IPS-NIHi11 (cell line): ENCODE data around the gene SCYGR6.
"Not testable (repeated sequence)": the region's sequence is repeated elsewhere in the genome, so short reads cannot be mapped to it uniquely, and the experiment has no call there.

ENCODE experiments used
- DNase-seq: peaks from one replicate; pipeline ENCODE4 v3.0.0; 2012; ENCODE audit warnings: mixed read lengths, low spot score

Gene SCYGR6, protein sequence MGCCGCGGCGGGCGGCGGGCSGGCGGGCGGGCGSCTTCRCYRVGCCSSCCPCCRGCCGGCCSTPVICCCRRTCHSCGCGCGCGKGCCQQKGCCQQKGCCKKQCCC

DNA sequence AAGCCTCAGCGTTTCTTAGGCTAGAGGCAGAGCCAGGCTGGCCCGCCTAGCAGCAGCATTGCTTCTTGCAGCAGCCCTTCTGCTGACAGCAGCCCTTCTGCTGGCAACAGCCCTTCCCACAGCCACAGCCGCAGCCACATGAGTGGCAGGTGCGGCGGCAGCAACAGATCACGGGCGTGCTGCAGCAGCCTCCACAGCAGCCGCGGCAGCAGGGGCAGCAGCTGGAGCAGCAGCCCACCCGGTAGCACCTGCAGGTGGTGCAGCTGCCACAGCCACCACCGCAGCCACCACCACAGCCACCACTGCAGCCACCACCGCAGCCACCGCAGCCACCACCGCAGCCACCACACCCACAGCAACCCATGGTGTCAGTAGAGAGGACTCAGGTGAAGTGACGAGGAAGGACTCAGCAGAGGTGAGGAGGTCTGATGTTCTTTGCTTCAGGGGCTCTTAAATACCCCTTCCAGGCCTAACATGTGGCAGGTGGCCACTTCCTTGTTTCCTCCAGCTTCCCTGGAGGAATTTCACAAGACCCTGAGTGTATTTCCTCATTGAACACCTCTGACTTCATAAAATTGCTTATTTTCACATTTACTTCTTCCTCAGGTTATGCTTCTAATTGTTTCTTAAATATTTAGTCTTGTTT, at the start of gene SCYGR6:
SCYGR6 (minus strand) TSS at position 364 of the 646 bp plus-strand sequence; CDS start at position 364, 0 bp downstream.
- no peak for DNase-seq

DNA sequence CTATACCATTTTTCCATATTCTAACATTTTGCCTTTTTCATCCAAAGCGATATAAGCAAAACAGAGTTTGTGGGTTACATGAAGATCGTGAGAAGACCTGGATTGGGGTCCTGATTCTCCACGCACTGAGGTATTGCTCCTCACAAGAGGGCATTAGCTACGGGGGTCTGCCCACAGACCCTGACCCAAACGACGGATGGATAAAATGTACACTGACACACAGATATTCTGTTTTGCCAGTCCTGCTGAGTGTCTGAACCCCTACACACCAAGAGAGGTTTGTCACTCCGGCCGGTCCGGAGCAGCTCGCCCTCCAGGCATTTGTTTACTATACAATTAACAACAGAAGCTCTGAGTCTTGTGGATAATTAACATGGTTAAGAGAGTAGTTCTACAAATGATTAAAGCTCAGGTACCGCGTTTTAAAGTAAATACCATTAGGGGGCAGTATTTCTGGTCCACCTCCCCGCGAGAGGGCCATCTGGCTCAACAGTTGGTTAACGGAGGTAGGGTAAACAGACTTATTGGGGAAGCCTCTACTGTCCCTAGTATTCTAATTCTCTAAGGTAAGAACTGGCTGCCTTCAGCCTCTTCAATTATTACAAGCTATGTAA, 49.6 kb upstream of the SCYGR6 start:
- DNase-seq = peak; percentile 45

DNA sequence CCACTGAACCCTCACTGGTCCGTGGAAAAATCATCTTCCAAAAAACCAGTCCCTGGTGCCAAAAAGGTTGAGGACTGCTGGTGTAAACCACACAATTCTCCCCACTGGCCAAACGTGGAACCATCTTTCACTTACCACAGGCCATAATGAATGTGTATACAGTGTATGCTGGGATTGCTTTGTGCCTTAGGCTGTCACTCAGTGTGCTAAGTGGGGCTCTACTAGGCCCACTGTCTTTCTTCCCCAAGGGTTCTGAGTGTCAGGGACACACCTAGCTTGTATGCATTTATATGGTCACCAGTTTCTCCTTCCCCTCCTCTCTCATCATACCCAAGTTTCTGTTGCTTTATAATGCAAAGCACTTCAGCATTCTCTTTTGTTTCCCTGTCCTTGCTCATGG, 48.4 kb upstream of the SCYGR6 start:
- no peak for DNase-seq

DNA sequence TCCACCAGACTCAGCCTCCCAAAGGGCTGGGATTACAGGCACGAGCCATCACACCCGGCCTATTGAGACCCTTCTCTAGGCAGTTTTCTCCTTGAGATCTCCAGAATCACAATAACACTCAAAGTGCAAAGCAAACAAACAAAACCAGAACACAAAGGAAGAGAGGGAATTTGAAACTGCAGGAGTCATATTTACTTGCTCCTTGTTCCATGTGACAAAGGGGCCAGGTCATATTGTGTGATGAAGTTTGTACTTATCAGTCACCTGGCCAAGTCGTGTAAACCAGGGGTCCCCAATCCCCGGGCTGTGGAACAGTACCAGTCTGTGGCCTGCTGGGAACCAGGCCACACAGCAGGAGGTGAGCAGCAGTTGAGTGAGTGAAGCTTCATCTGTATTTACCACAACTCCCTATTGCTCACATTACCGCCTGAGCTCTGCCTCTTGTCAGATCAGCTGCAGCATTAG, 47.7 kb upstream of the SCYGR6 start:
- DNase-seq = no peak

DNA sequence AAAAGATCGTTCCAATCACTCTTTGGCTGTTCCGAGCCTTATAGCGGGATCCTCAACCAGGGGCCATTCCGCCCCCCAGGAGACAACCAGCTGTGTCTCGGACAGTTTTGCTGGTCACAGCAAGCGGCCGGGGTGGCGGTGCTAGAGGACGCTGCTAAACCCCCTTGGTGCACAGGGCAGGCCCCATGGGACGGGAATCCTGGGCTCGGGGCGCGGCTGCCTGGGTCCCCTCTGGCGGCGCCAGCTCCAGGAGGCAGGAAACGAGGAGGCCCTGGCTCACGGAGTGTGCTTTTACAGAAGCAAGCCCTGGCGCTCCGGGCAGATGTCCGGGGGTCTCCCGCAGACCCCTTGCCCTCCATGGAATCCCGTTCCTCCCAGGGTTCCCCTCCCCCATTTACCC, 43.3 kb upstream of the SCYGR6 start:
- no peak for DNase-seq

DNA sequence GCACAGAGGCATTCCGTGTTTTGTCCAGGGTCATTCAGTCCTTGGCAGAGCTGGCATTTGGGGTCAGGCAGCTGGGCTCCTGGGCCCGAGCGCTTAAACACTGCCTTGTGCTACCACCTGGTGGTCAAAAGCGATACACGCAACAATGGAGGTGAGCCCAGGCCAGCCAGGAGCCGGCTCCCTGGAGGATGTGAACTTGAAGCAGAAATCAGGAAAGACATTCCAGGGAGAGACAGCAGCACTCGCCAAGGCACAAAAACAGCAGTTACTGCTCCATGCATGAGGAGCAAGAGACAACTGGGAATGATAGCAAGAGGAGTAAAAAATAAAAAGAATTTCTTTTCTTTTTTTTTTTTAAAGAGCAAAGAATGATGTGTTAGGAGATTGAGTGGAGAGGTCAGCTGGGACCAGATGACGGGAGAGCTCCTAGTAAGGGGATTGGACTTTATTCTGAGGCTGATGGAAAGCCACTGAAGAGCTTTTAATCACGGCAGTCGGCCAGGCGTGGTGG, 41.9 kb upstream of the SCYGR6 start:
- peak; percentile 88 for DNase-seq

DNA sequence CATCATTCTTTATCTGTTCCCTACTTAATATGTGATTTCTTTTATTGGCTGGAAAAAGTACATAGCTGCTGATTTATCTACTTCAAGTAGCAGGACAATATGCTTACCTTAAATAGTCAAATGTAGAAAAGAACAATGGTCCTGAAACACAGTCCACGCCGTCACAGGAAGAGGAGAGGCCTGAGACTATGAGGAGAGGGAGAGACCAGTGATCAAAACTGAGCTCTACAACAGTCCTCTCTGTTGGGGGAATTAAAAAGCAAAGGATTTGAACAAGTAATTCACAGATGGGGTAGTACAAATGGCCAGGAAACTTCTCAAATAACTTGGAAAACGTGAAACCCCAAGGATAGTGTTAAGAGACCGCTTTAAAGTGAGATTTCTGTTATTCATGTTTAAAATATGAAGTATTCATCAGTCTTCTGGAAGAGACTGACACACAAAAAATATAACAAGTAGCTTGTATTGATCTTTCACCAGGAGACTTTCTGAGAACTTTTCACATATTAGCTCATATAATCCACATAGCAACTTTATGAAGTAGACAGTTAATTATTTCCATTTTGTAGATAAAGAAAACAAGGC, 41.3 kb upstream of the SCYGR6 start:
- no peak for DNase-seq

DNA sequence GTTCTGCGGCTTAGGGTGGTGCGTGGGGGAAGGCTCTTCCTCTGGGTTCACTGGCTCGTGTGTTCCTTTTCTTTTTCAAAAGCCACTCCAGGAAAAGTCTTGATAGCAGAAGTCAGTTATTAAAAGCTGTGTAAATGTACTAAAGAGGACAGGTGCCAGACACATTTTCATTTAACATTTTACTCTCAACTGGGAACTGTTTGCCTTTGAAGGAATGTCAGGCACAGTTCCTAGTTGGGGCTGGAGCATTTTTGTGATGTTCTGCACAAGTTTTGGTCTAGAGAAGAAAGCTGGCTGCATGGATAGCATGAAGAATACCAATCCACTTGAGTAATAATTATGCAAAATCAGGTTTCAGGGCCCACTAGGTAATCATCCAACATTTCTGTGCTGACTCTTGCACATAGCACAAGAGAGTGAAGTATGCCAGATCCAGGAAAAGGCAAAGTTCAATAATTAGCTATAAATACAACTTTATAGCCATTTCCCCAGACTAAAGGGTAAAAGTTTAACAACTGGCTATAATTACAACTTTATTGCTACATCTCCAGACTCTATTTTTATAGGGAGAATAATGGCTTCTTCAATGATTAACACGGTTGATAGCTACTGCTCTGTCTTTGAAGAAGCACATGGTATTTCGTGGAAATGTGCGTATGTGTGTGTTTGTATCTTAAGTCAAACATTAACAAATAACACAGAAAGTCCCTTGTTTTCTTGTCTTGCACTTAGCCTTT, 37.4 kb upstream of the SCYGR6 start:
- no peak for DNase-seq

DNA sequence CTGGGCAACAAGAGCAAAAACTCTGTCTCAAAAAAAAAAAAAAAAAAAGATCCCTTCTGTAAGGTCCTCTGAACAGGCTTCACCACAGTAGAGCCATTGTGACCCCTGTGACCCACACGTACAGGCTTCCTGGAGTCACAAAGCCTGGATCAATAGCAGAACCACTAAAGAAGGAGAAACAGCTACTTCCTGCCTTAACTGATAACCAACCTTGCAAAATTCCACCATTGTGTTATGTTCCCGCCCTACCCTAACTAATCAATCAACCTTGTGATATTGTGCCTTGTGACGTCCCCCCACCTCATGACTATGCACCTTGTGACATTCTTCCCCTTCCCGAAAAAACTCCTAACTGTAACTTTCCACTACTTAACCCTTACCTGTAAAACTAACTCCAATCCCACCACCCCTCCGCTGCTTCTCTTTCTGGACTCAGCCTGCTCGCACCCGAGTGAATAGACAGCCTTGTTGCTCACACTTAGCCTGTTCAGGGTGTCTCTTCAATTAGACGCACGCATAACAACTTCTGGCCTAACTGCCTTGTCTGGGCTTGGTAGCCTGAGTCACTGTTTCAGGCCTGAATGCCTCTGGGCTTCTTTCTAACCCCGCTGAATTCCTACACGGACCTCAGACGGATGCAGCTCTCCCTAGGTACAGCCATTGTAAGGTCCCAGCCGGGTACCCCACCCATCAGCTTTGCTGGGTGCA, 35.0 kb upstream of the SCYGR6 start:
- no peak for DNase-seq

DNA sequence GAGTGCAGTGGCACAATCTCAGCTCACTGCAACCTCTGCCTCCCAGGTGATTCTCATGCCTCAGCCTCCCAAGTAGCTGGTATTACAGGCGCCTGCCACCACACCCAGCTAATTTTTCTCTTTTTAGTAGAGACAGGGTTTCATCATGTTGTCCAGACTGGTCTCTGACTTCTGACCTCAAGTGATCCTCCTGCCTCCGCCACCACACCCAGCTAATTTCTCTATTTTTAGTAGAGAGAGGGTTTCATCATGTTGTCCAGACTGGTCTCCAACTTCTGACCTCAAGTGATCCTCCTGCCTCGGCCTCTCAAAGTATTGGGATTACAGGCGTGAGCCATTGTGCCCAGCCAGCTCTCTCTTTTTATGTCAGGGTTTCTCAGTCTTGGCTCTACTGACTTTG, 31.7 kb upstream of the SCYGR6 start:
- not testable (repeated sequence) for DNase-seq

DNA sequence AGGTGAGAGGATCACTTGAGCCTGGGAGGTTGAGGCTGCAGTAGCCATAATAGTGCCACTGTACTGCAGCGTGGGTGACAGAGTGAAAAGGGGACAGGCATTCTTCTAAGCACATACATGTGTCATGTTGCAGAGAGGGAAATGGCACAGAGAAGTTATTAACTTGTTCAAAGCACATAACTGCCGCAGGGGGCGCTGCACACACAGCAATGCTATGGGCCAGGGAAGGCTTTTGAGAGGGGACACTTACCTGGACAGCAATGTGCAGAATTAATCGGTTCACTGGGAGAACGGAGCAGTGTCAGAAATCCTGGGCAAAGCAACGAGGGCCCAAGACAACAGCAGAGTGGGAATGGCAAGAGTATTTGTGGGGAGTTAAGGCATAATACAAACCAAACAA, 23.5 kb upstream of the SCYGR6 start:
- peak; percentile 65 for DNase-seq

DNA sequence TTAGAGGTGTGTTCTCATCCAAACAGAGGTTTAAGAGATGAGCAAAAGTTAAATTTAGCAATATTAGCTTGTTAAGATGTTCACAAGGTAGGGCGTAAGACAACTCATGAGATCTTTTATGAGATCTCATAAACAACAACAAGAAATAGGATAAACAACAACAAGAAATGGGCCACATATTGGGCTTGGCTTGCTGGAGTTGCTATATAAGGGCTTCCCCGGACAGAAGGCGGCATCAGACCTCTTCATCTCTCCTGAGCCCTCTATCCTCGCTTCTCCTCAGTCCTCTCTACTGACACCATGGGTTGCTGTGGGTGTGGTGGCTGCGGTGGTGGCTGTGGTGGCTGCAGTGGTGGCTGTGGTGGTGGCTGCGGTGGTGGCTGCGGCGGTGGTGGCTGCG, 21.0 kb upstream of the SCYGR6 start, which contains the start of gene SCYGR8:
SCYGR8 (plus strand) TSS at position 301 of the 400 bp plus-strand sequence; CDS start at position 301, 0 bp downstream.
- DNase-seq = no peak

DNA sequence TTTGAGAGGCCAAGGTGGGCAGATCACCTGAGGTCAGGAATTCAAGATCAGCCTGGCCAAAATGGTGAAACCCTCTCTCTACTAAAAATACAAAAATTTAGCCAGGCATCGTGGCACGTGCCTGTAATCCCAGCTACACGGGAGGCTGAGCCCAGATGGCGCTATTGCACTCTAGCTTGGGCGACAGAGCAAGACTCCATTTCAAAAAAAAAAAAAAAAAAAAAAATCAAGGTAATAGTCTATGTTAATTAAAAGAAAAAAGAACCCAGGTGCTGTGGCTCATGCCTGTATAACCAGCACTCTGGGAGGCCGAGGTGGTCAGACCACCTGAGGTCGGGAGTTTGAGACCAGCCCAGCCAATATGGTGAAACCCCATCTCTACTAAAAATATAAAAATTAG, 16.1 kb upstream of the SCYGR6 start:
- DNase-seq = not testable (repeated sequence)

DNA sequence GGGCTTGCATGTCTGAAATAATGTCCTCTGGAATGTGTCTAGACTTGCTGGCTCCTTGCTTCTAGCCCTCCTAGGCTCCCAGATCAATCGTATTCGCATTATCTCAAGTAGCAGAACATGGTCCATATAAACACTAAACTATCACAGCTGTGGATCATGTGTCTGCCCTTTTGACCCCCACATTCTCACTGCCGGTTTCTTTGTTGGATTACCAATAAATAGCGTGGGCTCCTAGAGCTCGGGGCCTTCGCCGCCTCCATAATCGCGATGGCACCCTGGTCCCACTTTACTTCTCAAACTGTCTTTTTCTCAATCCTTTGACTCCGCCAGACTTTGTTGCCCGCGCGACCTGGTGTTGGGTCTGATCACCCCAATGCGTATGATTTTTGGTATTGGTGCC, 14.8 kb upstream of the SCYGR6 start:
- no peak for DNase-seq

DNA sequence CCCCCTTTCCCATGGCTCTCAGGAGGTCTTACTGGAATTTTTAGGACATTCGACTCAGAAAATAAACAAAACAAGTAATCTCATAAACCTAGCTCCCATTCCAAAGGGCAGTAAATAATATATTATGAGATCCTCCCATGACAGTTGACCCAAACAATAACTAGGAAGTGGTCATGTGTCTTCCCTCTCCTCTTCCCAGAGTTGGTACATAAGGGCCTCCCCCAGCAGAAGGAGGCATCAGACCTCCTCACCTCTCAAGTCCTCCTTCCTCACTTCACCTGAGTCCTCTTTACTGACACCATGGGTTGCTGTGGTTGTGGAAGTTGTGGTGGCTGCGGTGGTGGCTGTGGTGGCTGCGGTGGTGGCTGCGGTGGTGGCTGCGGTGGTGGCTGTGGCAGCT, 3.5 kb upstream of the SCYGR6 start, which contains the start of gene SCYGR7:
SCYGR7 (plus strand) TSS at position 301 of the 400 bp plus-strand sequence; CDS start at position 301, 0 bp downstream.
- DNase-seq = no peak

DNA sequence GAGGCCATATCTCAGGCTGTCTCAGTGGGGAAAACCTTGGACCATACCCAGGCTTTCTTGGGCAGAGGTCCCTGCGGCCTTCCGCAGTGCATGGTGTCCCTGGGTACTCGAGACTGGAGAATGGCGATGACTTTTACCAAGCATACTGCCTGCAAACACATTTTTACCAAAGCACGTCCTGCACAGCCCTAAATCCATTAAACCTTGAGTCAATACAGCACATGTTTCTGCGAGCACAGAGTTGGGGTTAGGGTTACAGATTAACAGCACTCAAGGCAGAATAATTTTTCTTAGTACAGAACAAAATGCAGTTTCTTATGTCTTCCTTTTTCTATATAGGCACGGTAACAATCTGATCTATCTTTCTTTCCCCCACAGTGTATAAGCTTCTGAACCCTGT, 1.7 kb downstream of the SCYGR6 start:
- not testable (repeated sequence) for DNase-seq

DNA sequence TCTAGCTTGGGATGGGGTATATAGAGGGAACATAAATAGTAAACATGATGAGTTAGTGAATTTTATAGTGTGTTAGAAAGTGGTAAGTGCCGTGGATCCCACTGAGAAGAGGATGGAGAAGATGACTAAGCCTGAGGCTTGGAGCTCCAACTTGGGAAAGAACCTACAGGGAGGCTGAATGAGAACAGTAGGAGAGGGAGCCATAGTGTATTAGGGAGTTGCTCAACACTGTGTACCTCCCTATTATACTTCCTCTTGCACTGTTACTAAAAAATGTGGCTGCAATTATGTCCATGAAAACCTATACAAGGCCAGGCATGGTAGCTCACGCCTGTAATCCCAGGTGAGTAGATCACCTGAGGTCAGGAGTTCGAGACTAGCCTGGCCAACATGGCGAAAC, 3.9 kb downstream of the SCYGR6 start:
- DNase-seq = no peak

DNA sequence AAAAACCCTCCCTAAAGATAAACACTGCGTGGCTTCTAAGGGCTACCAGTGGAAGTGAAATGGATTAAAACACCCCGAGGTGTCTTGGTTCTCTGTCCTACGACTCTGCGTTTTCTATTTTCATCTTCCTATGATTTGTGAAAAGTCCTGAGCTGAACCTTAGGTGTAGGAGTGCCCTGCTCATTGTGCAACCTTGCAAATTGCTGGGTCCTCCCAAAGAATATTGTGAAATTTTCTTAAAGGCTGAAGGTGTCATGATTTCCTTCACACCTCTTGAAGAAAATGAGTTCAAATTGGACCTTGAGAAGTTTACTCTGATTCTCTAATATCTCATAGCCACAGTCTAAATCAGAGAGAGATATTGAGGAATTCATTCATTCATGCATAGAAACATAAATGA, 4.9 kb downstream of the SCYGR6 start:
- no peak for DNase-seq

DNA sequence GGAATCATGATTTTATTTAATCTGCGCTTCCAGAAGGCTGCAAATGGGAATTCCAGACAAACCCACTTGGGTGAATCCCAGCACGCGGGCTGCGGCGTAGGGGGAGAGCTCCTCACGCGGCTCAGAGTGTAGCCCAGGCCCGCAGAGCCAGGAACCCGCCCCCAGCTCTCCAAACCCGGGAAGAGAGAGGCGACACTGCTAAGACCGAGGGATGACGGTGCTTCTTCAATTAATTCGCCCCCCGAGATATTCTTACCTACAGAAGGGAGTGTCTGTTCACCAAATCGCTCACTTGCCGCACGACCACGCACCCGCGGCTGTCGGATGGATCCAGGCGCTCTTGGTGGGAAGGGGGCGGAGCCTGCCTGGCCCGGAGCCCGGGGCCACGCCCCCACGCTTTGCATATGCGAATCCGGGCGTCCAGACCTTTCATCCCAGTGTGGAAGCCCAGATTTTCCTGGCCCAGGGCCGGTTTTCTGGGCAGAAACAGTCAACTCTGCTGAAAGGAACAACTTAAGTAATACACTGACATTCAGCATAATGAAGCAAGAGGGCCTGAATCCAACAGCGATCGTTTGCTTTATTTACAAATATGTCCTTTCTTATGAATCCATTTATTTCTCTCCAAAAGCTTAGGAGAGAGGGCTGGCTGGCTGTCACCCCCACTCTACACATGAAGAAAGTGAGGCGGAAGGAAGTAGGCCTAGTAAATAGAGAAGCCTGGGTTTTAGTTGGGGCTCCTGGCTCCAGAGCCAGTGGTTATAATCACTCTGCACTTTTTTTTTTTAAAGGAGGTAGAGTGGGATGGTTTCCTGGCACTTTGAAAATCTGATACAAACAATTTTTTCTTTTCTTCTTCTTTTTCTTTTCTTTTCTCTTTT, 6.6 kb downstream of the SCYGR6 start, which contains the start of gene SLC19A3:
SLC19A3 (minus strand) TSS at position 342 of the 881 bp plus-strand sequence. CDS start 15,710 bp downstream, outside the sequence.
- DNase-seq = peak; percentile 95

DNA sequence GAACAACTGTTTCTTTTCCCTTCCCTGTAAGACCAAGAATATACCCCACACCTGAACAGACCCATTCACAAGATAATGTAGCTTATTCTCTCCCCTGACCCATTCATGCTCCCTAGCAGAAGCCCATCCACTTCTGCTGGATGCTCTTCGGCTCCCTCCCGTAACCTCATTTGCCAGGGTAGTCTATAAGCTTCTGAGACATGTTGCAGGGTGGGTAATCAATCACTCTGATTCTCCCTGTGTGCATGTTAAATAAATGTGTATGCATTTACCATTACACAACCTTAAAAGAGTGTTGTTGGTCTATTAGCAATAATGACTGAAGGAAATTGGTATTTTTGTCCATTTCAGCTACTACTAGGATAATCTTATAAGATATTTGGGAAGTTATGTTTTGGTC, 8.1 kb downstream of the SCYGR6 start:
- no peak for DNase-seq
